ENCODE data around the gene AOAH.

AOAH gene

GRCh38 chr7:36640682-36641081 lies 83.6 kb downstream of the AOAH start:
- peaks cover 3% of the 10 kb centered on the region; the same call in 1 of the 2 replicates for H3F3A ChIP-seq (ENCODE audit: low read depth)
- no peaks in the 10 kb centered on the region for H3K27me3 ChIP-seq (ENCODE audit: insufficient read depth, low read length, poor library complexity, severe bottlenecking)
- no peak overlapping the region for H3K9ac ChIP-seq (ENCODE audit: low read depth, low read length, poor library complexity, severe bottlenecking)
- peaks cover 45% of the 10 kb centered on the region for H3K4me1 ChIP-seq (ENCODE audit: insufficient read depth, low read length, poor library complexity, severe bottlenecking)
- H3K79me2 ChIP-seq (ENCODE audit: insufficient read depth, low read length): no peaks in the 10 kb centered on the region
- peaks cover 15% of the 10 kb centered on the region; the same call in 1 of the 2 replicates for H3K36me3 ChIP-seq (ENCODE audit: insufficient read depth, low read length)
- H3K9me2 ChIP-seq (replicated peaks; ENCODE audit: low read depth, low read length): no peaks in the 10 kb centered on the region
- no peaks in the 10 kb centered on the region for H3K9me3 ChIP-seq (ENCODE audit: insufficient read depth, low read depth, low read length)
- TF ChIP-seq EZH2phosphoT487 (IDR thresholded peaks at IDR 0.05; ENCODE audit: borderline replicate concordance) (no peak), CTCF (conservative IDR thresholded peaks at IDR 0.05; ENCODE audit: low read length) (no peak)
- H3K4me2 ChIP-seq (ENCODE audit: low read depth, low read length, poor library complexity, severe bottlenecking): no peak overlapping the region
- H2AFZ ChIP-seq (ENCODE audit: low read length): no peak overlapping the region
- H4K20me1 ChIP-seq (ENCODE audit: insufficient read depth, low read length, poor library complexity, severe bottlenecking): no peaks in the 10 kb centered on the region
- H3K4me3 ChIP-seq (ENCODE audit: low read length, poor library complexity, severe bottlenecking): no peak overlapping the region

DNA sequence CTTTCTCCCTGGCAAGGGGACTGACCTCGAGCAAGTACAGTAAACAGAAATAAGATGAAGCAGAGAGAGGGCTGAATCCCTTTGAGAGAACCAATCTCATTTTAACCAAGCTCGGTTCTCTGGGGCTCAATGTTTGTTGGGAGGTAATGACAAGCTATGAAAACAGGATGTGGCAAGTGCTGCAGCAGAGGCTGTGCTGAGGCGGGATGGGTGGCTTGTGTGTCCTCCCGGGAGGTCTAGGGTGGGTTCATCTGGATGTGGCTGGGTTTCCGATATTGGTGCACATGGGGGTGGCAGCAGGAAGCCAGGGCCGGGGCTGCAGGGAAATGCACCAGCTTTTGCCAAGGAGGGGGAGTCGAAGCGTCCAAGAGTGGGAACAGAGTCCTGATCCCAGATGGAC lies 84.5 kb downstream of the AOAH start:
- H3K9me2 ChIP-seq (replicated peaks; ENCODE audit: low read depth, low read length): no peaks in the 10 kb centered on the region
- H3K9me3 ChIP-seq (ENCODE audit: insufficient read depth, low read depth, low read length): no peaks in the 10 kb centered on the region
- peaks cover 15% of the 10 kb centered on the region; the same call in 1 of the 2 replicates for H3K36me3 ChIP-seq (ENCODE audit: insufficient read depth, low read length)
- TF ChIP-seq EZH2phosphoT487 (IDR thresholded peaks at IDR 0.05; ENCODE audit: borderline replicate concordance) (no peak), CTCF (conservative IDR thresholded peaks at IDR 0.05; ENCODE audit: low read length) (no peak)
- H3K27me3 ChIP-seq (ENCODE audit: insufficient read depth, low read length, poor library complexity, severe bottlenecking): no peaks in the 10 kb centered on the region
- no peak overlapping the region for H2AFZ ChIP-seq (ENCODE audit: low read length)
- peaks cover 3% of the 10 kb centered on the region; the same call in 1 of the 2 replicates for H3F3A ChIP-seq (ENCODE audit: low read depth)
- peak overlapping the region; percentile 59 for H3K4me3 ChIP-seq (ENCODE audit: low read length, poor library complexity, severe bottlenecking)
- H3K79me2 ChIP-seq (ENCODE audit: insufficient read depth, low read length): no peaks in the 10 kb centered on the region
- peak overlapping the region; percentile 53 for H3K9ac ChIP-seq (ENCODE audit: low read depth, low read length, poor library complexity, severe bottlenecking)
- H3K4me2 ChIP-seq (ENCODE audit: low read depth, low read length, poor library complexity, severe bottlenecking): peak overlapping the region; percentile 74
- peaks cover 45% of the 10 kb centered on the region for H3K4me1 ChIP-seq (ENCODE audit: insufficient read depth, low read length, poor library complexity, severe bottlenecking)
- H4K20me1 ChIP-seq (ENCODE audit: insufficient read depth, low read length, poor library complexity, severe bottlenecking): no peaks in the 10 kb centered on the region

- Histone ChIP-seq H3K9me3 (ENCODE audit: insufficient read depth, low read depth, low read length) (no peaks in the 10 kb centered on the region), H3K27me3 (ENCODE audit: insufficient read depth, low read length, poor library complexity, severe bottlenecking) (no peaks in the 10 kb centered on the region), H2AFZ (ENCODE audit: low read length) (no peak overlapping the region), H3K9me2 (replicated peaks; ENCODE audit: low read depth, low read length) (no peaks in the 10 kb centered on the region), H3K4me2 (ENCODE audit: low read depth, low read length, poor library complexity, severe bottlenecking) (peak overlapping the region; percentile 74), H3K36me3 (ENCODE audit: insufficient read depth, low read length) (peaks cover 15% of the 10 kb centered on the region; the same call in 1 of the 2 replicates), H3K4me1 (ENCODE audit: insufficient read depth, low read length, poor library complexity, severe bottlenecking) (peaks cover 45% of the 10 kb centered on the region), H3K9ac (ENCODE audit: low read depth, low read length, poor library complexity, severe bottlenecking) (peak overlapping the region; percentile 53), H3K4me3 (ENCODE audit: low read length, poor library complexity, severe bottlenecking) (no peak overlapping the region), H3F3A (ENCODE audit: low read depth) (peaks cover 3% of the 10 kb centered on the region; the same call in 1 of the 2 replicates), H3K79me2 (ENCODE audit: insufficient read depth, low read length) (no peaks in the 10 kb centered on the region), H4K20me1 (ENCODE audit: insufficient read depth, low read length, poor library complexity, severe bottlenecking) (no peaks in the 10 kb centered on the region)
- TF ChIP-seq CTCF (conservative IDR thresholded peaks at IDR 0.05; ENCODE audit: low read length): no peak
- TF ChIP-seq EZH2phosphoT487 (IDR thresholded peaks at IDR 0.05; ENCODE audit: borderline replicate concordance): no peak
These were observed 85.6 kb downstream of the AOAH start for GRCh38 chr7:36638586-36639263.

Data from Loucy (cell line).